HG03066 (cell line): ENCODE data around the gene KCNQ1.

Source experiments
- ATAC-seq: cut with Tn5 transposase; IDR thresholded peaks from one replicate; pipeline ENCODE4 v1.9.1; 2021; ENCODE audit warnings: low read depth; ENCODE audit not compliant: unreplicated experiment

The KCNQ1 gene

DNA sequence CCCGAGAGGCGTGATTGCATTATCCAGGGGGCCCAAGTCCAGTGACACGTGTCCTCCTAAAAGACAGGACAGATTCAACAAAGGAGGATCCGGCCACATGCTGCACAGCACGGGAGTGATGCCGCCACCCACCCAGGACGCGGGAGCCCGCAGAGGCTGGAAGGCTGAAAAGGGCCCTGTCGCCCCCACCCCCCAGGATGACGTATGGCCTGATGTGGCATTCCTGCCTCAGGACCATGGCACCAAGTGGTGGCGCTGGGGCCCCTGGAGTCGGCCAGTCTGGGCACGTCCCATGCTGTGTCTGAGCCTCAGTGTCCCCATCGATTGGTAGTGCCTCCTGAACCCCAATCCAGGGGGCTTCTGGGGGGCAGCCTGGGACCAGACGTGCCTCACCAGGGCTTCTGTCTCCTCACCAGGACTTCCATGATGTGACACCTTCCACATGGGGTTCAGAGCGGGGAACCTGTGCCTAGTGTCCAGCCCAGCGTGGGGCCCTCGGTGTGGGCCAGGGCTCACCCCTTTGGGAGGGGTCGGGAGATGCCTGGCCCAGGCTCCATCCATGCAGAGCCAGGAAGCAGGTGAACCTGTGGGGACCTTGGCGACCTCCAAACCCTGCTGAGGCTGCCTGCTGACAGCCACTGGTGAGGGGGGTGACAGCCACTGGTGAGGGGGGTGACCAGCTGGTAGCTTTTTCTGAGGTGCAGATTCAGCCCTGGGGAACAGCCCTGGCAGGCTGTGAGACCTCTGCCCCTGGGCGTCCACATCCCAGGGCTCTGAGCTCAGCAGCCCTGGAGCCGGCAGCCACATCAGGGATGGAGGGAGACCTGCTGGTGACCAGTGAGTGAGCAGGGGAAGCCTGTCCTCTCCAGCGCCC, 75.3 kb downstream of the KCNQ1 start:
- no peak for ATAC-seq

DNA sequence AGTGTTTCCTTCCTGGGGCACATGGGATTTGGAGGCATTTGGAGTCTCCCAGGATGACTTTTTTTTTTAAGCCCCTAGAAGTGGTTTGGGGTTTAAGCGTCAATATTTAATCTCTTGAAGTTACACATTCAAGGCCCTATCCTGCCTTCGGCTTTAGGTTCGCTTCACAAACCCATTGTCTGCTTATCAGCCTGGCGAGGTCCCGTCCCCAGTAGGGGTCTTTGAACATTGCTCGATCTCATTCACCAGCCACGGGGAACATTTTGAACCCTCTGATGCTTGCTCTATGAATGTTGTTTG, 75.9 kb downstream of the KCNQ1 start:
- no peak for ATAC-seq

DNA sequence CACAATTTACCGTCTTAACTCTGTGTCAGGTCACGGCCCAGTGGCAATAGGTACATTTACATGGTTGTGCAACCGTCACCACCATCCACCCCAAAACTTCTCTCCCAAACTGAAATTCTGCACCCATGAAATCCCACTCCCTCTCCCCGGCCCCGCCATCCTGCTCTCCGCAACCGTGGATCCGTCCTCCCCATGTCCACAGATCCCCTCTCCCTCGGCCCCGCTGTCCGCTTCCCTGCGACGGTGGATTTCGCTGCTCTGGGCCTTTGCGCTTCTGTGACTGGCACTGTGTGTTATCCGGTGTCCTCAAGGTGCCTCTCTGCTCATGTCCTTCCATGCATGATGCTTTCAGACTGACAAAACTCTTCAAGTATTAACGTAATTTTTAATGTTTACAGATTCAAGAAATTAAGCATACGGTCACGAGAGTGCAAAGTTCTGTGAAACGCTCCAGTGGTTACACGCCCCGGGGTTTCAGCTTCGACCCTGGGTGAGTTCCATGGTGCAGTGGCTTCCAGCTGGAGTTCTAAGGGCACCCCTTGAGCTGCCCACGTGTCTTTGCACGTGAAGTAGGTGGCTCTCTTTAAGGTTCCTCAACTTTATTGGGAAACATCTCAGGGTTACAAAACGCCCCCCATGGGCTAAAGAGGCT, 76.4 kb downstream of the KCNQ1 start:
- ATAC-seq, result no peak

DNA sequence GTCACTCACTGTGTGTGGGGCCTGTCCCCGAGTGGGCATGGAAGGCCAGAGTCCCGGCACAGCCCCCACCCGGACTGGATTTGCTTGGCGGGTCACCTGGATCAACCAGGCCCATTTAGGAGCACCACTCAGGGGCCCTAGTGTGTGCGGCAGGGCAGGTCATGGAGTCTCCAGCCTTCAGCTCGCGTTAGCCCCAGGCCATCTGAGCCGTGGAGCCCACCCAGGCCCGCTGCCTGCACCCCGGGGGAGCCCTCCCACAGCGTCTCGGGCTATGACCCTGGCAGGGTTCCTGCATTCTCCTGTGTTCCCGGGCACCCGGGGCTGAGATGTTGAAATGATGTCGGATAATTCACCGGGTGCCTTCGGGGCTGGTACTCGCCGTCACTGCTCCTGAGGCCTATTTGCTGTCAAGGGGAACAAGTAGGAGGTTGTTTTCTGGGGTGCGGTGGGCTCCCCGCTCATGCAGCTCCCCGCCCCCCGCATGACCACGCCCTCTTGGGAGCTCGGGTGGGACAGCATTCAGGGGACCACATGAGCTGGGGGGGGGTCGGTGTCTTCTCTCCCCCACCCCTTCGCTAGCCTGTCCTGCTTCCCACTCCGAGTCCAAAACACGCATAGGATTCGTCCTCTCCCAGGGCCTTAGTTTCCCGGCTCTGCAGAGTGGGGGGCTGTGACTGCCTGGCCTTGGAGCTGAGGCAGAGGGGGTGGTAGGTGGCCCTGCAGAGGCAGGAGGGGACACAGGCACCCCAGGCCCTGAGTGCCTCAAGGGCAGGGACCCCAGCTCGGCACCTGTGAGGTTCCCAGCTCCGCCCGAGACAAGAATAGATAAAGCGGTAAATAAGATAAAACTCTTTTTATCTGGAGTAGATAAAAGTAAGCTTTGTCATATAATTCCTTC, 77.2 kb downstream of the KCNQ1 start:
- no peak for ATAC-seq

DNA sequence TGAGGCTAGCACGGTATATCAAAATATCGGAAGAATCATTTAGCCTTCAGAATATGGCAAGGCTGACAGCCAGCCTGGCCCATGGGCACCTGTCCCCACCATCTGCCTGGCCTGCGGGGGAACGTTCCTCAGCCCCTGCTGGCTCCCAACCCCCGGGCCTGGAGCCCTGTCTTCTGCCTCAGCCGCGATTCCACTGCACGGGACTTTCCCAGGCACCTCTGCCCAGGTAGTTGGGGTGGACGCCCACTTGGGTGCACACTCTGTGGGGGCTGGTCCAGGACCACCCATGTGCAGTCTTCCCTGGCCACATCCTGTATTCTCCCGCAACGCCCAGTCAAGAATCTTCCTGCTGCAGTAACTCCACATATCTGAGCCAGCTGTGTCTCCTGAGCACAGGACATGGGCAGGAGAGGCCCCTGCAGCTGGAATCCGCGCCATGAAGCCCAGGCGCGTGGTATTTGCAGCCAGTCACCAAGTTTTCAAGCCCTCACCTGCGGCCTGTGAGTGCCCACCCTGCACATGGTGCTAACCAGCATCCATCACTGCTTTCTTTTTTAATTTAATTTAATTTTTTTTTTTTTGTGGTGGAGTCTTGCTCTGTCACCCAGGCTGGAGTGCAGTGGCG, 77.9 kb downstream of the KCNQ1 start:
- ATAC-seq, result no peak

DNA sequence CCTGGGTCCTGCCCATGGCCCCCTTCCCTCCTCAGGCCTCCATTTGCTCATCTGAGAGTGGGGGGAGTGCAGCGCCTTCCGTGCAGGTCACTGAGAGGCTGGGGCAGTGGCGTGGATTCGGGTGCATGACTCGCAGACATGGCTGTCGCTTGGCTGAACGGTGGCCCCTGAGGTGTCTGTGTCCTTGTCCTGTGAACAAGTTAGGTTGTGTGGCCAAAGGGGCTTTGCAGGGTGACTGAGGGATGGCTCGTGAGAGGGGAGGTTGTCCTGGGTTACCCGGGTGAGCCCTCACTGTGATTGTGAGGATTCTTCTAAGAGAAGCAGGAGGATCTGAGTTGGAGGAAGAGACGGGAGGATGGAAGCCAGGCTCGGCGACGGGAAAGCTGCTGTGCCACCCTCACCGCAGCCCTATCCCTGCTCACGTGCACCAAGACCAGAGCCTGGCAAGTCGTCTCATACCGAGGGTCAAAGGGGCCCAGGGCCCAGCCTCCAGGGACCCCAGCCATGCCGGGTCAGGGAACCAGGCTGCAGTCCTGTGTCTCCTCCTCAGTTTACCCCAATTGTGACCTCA, 79.1 kb downstream of the KCNQ1 start:
- ATAC-seq, result no peak

DNA sequence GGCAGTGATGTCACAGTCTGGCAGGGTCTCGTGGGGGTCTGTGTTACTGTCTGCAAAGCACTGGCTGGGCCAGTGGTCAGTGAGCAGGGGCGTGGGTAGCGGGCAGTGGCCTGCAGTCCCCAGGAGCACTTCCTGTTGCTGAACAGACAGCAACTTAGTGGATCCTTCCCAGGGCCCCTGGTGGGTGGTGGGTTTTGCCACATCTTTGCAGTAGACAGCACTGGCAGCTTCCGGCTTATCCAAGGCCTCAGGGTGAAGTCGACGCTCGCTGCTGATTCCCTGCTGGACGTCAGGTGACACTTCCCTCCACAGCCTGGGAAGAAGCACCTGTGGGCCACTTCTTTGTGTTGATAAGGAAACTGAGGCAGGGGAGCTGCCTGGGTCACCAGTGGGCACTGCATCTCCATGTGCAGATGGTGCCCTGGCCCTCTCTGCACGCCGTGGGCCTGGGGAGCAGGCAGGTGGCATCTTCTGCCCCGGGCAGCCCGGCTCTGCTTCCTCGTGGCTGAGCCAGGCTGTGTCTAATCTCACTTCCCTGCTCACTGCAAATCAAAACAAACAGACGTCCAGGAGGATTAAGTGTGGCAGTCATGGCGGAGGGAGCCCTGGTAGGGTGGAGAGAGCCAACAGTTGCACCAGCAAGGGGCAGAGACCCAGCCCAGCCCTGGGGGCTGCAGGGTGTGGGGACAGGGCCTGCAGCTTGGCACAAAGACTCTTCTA, 79.8 kb downstream of the KCNQ1 start:
- no peak for ATAC-seq

DNA sequence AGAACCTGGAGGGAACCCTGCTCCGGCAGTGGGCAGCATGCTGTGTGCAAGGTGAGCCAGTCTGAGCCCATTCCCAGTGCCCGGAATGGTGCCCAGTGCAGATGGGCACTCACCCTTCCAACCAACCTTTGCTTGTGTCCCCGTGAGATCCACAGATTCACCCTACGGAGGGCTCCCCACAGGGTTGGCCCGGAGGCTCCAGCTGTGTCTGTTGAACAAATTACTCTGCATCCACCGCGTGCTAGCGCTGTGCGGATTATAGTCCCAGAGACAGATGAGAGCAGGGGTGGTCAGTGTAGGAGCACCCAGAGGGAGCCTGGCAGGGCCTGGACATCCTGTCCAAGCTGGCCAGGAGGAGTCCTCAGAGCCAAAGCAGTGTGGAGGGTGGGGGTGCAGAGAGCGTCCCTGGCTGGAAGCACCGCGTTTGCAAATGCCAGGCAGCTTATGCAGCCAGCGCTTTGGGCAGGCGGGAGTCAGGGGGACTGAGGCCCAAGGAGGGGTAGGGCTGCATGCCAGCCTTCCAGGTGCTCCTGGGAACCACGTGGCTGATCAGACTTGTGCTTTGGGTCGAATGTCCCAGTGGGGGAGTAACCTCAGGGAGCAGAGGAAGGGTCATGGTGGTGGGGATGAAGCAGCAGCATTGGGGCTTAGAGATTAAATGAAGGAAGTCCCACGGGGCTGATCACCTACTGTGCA, 80.5 kb downstream of the KCNQ1 start:
- ATAC-seq, result no peak

DNA sequence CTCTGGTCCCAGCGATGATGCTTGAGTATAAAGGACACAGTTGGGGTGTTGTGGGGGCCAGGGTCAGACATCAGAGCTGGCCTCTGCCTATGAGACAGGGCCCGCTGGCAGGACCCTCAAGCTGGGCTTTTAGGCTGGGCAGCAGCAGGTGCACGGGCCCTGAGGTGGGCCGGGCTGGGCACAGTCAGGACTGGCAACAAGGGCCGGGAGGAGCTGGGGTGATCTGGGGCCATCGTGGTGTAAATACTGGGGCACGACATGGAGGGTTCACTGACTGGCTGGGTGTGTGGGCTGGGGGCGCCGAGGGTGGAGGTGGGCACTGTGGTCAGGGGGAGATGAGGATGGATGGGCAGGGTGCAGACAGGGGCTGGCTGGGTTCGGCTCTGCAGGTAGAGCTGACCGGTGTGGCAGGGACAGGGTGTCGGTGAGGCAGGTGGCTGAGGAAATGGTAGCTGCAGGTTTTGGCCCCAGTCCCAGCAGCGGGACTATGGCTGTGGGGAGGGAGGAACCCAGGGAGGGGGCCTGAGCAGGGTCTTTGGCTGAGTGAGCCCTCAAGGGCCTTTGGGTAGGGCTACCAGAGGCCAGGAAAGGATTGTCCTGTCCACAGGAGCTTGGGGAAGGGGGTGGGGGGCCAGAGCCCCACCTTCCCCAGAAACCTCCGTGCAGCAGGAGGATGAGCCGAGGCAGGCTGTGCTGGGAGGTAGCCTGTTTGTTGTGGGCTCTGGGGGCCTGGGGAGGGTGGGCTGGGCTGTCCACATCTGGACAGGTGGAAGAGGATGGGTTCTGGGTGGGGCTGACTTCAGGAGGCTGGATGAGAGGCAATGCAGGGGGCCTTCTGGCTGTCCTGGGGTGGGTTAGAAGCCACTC, 81.4 kb downstream of the KCNQ1 start:
- no peak for ATAC-seq

DNA sequence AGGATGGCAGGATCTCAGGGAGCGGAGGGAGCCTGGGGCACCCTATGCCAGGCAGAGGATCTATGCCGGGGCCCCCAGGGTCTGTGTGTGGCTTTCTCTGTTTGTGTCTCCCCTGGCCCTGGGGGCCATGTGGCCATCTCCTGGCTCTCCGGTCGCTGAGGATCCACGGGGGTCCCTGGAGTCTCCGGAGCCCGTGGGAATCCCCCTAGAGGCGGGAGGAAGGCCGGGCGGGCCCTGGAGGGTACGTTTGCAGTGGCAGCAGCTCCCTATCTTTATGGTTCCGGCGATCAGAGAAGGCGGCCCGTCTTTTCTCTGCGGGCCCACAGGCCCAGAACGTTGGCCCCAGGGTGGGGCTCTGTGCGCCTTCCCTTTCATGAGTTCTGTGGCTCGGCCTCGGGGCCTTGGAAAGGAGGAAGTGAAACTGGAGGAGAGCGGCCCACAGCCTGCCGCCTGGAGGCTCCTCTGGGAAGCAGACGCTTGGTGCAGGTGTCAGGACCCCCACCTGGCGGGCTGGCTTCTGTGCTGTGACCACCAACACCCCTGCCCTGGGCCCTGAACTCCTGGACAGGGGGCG, 82.1 kb downstream of the KCNQ1 start:
- ATAC-seq, result peak; percentile 81

DNA sequence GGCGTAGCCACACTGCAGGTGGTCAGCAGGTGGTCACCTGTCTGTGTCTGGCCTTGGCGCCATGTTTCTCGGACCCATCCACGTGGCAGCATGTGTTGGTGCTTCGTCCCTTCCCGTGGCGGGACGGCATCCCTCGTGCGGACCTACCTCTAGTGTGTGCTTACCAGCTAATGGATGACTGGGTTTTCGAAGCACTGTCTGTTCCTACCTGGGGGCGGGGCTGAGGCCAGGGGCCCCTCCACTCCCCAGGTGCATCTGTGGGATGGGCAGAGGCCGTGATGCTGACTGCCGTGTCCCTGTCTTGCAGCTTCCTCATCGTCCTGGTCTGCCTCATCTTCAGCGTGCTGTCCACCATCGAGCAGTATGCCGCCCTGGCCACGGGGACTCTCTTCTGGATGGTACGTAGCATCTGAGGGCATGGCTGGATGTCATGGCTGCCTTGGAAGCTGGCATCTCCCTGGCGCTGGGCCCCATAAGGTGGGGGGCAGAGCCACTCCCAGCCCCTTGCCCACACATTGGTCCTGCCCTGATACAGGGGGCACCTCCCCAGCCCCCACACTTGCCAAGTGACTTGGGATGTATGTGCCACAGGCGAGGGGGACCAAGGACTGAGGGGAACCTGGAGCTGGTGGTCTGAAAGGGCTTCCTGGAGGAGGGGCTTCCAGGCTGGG, 82.9 kb downstream of the KCNQ1 start:
- no peak for ATAC-seq

DNA sequence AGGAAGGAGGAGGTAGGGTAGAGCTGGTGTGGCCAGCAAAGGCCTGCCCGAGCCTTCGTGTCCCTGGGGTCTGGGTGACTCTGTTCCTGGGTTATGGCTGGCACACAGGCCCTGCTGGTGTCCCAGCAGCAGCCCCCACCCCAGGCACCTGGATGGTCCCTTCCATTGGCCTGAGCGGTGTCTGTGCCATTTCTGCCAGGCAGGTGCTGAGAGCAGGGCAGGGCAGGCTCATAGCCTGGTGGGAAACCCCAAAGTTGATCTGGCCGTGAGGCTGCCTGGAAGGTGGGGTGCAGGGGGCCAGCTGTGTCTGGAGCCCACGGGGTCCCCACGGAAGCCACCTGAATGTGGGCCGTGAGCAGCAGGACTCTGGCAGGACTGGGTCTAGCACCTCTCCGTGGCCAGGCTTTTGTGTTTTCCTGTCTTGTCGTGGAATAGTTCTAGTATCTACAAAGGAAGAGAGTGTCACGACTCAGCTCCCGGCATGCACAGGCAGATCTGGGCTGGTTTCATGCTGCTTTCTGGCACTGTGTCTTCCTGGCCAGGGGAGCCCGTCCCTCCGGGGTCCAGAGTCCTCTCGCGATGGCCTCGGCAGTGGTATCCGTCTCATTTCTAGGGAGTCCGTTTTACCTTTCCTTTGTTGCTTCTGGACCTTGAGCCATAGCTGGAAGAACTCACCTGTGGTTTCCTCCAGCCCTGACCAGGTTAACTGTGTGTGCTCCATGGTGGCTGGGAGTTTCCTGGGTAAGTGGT, 83.7 kb downstream of the KCNQ1 start:
- ATAC-seq, result no peak

DNA sequence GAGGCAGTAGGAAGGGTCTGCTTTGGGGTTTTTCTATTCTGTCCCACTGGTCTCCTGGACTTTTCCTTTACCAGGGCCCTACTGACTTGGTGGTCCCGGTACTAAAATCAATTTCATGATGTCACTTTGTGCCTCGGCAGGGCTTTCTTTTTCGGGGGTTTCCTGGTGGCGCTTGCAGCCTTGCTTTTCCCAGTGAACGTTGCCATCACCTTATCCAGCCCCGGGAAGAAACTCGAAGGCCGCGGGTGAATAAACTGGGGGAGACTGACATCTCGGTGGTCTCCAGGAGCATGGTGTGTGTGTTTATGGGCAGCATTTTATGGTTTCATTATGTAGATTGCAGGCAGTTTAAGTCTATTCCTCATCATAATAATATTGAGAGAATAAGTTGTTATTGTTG, 84.4 kb downstream of the KCNQ1 start:
- no peak for ATAC-seq

DNA sequence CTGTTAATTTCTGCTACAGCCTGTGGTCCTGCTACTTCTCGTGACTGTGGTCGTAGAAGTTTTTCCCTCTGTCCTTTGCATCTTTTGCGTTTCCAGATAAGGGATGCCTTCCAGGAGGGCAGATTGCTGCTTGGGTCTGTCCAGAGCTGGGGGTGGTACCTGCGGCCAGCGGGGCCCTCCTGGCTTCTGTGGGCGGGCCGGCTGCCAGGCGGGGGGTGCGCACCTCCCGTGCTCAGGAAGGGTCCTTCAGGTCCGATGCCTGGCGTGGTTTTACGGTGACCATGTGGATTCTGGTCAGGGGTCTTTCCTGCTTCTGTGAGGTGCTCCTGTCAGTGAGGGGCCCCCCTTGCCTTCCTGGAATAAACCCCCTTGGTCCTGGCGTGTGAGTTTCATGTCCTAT, 84.8 kb downstream of the KCNQ1 start:
- ATAC-seq, result no peak

DNA sequence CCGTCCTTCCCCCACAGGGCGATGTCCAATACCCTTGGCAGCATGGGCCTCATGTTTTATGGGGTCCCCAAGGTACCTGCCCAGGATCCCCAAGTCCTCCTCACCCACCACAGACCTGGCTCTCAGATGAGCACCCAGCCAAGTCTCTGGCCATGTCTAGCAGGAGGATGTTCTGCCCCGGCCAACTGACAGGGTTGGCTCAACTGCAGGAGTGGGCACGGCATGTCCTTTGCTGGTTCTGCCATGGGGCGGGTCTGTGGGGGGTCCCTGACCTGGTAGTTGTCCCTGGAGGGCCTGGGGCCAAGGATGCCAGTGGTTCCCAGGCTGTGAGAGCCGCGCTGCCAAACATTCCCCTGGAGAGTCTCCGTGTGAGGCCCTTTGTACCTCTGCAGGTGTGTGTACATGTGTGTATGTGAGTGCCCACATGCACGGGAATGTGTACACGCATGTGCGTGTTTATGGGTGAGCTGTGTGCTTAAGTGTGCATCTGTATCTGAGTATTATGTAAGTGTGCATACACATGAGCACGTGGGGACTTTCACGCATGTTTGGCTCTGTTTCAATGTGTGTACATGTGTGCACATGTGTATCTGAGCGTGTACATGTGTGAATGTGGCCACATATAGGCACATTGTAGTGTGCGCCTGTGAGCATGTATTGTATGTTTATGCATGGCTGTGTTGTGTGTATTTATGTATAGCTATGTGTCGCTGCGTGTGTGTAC, 85.5 kb downstream of the KCNQ1 start:
- ATAC-seq, result no peak

DNA sequence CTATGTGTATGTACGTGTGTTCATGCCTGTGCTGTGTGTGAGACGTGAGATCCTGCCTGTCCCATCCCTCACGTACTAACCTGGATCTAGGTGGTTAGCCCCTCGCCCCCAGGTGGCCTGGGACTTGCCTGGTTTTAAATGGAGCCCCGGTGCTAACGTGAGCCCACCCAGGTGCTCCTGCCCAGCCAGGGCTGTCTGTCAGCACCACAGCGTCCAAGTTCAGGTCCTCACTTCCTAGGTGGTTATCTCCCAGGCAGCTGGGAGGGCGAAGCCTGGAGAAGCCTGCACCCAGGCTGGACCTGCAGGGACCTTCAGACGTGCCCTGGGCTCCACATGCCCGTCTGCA, 86.0 kb downstream of the KCNQ1 start:
- ATAC-seq, result no peak
